Measurements from ENCODE around the gene RBM39.

DNA sequence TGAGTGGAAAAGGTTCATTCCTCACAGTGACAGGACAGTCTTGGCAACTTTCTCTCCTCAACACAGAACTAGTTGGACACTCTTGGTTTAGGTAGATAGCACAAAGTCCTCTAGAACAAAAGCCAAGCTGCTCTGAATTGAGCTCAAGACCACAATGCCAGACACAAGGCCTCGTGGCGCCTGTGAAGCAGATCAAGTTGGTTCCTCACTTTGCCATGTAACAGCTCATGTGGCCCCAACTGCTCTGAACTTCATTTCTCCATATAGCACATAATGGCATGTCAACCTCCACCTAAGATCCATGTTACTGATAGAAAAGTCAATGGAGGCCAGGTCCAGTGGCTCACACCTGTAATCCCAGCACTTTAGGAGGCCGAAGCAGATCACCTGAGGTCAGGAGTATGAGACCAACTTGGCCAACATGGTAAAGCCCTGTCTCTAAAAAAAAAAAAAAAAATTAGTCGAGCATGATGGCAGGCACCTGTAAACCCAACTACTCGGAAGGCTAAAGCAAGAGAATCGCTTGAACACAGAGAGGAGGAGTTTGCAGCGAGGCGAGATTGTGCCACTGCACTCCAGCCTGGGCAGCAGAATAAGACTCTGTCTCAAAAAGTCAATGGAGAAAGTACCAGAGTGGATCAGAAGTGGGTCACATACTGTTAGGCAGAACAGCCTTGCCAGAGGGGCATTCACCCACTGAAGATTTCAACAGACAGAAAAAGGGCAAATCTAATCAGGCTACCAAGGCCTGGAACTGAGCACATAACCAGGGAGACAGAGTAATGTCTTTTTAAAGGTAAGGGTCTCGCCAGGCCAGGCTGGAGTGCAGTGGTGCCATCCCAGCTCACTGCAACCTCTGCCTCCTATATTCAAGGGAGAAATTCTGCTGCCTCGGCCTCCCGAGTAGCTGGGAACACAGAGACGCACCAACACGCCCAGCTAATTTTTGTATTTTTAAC lies 21.6 kb downstream of the RBM39 start:
- TF ChIP-seq, protein P1, sequence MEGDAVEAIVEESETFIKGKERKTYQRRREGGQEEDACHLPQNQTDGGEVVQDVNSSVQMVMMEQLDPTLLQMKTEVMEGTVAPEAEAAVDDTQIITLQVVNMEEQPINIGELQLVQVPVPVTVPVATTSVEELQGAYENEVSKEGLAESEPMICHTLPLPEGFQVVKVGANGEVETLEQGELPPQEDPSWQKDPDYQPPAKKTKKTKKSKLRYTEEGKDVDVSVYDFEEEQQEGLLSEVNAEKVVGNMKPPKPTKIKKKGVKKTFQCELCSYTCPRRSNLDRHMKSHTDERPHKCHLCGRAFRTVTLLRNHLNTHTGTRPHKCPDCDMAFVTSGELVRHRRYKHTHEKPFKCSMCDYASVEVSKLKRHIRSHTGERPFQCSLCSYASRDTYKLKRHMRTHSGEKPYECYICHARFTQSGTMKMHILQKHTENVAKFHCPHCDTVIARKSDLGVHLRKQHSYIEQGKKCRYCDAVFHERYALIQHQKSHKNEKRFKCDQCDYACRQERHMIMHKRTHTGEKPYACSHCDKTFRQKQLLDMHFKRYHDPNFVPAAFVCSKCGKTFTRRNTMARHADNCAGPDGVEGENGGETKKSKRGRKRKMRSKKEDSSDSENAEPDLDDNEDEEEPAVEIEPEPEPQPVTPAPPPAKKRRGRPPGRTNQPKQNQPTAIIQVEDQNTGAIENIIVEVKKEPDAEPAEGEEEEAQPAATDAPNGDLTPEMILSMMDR (IDR thresholded peaks at IDR 0.05): no peak
- TF ChIP-seq POLR2A (IDR thresholded peaks at IDR 0.05): no peak
